Trophoblast cell (in vitro differentiated cells and primary cell): ENCODE measurements around the gene PDHX.

Experiments
- DNase-seq, 2 donors: peaks; one replicate each; pipeline ENCODE4 v3.0.0-alpha.2; 2016
- H2AFZ ChIP-seq: 2 replicates; pipeline ENCODE4 v1.6.1; 2013; ENCODE audit warnings: low read length, moderate library complexity, mild to moderate bottlenecking; ENCODE audit not compliant: insufficient read depth, poor library complexity
- H2AK5ac ChIP-seq: 2 replicates; pipeline ENCODE4 v1.6.1; 2013; ENCODE audit warnings: mild to moderate bottlenecking, low read length
- H2BK120ac ChIP-seq: 2 replicates; pipeline ENCODE4 v1.6.1; 2013; ENCODE audit warnings: low read length, mild to moderate bottlenecking, moderate library complexity; ENCODE audit not compliant: insufficient read depth, poor library complexity
- H2BK12ac ChIP-seq: 2 replicates; pipeline ENCODE4 v1.6.1; 2013; ENCODE audit warnings: mild to moderate bottlenecking, low read length, moderate library complexity
- H2BK5ac ChIP-seq: 2 replicates; pipeline ENCODE4 v1.6.1; 2013; ENCODE audit warnings: low read length, low read depth, moderate library complexity, mild to moderate bottlenecking; ENCODE audit not compliant: poor library complexity
- H3K14ac ChIP-seq: 2 replicates; pipeline ENCODE4 v1.6.1; 2013; ENCODE audit warnings: mild to moderate bottlenecking, low read length
- H3K18ac ChIP-seq: 2 replicates; pipeline ENCODE4 v1.6.1; 2013; ENCODE audit warnings: mild to moderate bottlenecking, low read length
- H3K23ac ChIP-seq: 2 replicates; pipeline ENCODE4 v1.6.1; 2013; ENCODE audit warnings: low read length
- H3K27ac ChIP-seq: 2 replicates; pipeline ENCODE4 v1.5.1; 2013; ENCODE audit warnings: low read depth, mild to moderate bottlenecking, inconsistent platforms, low read length, moderate library complexity
- H3K27me3 ChIP-seq: 2 replicates; pipeline ENCODE4 v1.6.1; 2013; ENCODE audit warnings: inconsistent platforms, mild to moderate bottlenecking, low read length, moderate library complexity; ENCODE audit not compliant: insufficient read depth
- H3K36me3 ChIP-seq, 2 experiments: 1 replicate in 1 of 2; 2 replicates in 1 of 2; pipeline ENCODE4 v1.6.1; 2013; ENCODE audit warnings: low read length in 2 of 2, mild to moderate bottlenecking in 2 of 2, moderate library complexity in 1 of 2; ENCODE audit not compliant: insufficient read depth in 2 of 2, control insufficient read depth in 1 of 2
- H3K4ac ChIP-seq: 2 replicates; pipeline ENCODE4 v1.6.1; 2013; ENCODE audit warnings: low read depth, mild to moderate bottlenecking, low read length, moderate library complexity
- H3K4me1 ChIP-seq, 2 experiments: 1 replicate in 1 of 2; 2 replicates in 1 of 2; pipeline ENCODE4 v1.6.1; 2013; ENCODE audit warnings: low read length in 2 of 2, mild to moderate bottlenecking in 2 of 2, moderate library complexity in 1 of 2; ENCODE audit not compliant: insufficient read depth in 2 of 2, control insufficient read depth in 1 of 2
- H3K4me2 ChIP-seq: 2 replicates; pipeline ENCODE4 v1.6.1; 2013; ENCODE audit warnings: inconsistent platforms, mild to moderate bottlenecking, low read length, moderate library complexity
- H3K4me3 ChIP-seq: 2 replicates; pipeline ENCODE4 v1.5.1; 2013; ENCODE audit warnings: mild to moderate bottlenecking, low read depth, low read length, inconsistent platforms
- H3K79me1 ChIP-seq: one replicate; pipeline ENCODE4 v1.6.1; 2013; ENCODE audit warnings: low read length
- H3K79me2 ChIP-seq: 2 replicates; pipeline ENCODE4 v1.6.1; 2013; ENCODE audit warnings: low read length, mild to moderate bottlenecking; ENCODE audit not compliant: control insufficient read depth, insufficient read depth, poor library complexity
- H3K9ac ChIP-seq: 2 replicates; pipeline ENCODE4 v1.6.1; 2013; ENCODE audit warnings: mild to moderate bottlenecking, low read length
- H3K9me3 ChIP-seq: 2 replicates; pipeline ENCODE4 v1.6.1; 2013; ENCODE audit warnings: low read depth, mild to moderate bottlenecking, control low read depth, inconsistent platforms, low read length; ENCODE audit not compliant: insufficient read depth
- H4K12ac ChIP-seq: 2 replicates; pipeline ENCODE4 v1.6.1; 2013; ENCODE audit warnings: low read depth, mild to moderate bottlenecking, low read length, moderate library complexity
- H4K8ac ChIP-seq: 2 replicates; pipeline ENCODE4 v1.6.1; 2013; ENCODE audit warnings: low read depth, mild to moderate bottlenecking, low read length, moderate library complexity
- H4K91ac ChIP-seq: one replicate; pipeline ENCODE4 v1.6.1; 2013; ENCODE audit warnings: low read depth, mild to moderate bottlenecking, low read length, moderate library complexity
- WGBS: extraction: QIAGEN DNeasy Blood & Tissue Kit; methylation state at CpG from one replicate; pipeline ENCODE4 v1.1.7; 2013; ENCODE audit warnings: missing lambda C conversion rate; ENCODE audit not compliant: insufficient read length, insufficient coverage; ENCODE audit errors: extremely low coverage; 5-methylcytosine and 5-hydroxymethylcytosine counted together

The PDHX gene

GRCh38 chr11:35031867-35032266 is 115.4 kb downstream of the PDHX start:
- Histone ChIP-seq H4K12ac (no peak overlapping the region), H2AK5ac (no peak overlapping the region), H3K27me3 (no peaks in the 10 kb centered on the region), H4K8ac (no peak overlapping the region), H3K18ac (no peak overlapping the region), H3K9ac (no peak overlapping the region), H3K4ac (no peak overlapping the region), H3K4me2 (no peak overlapping the region), H2BK12ac (no peak overlapping the region), H3K4me1 (peaks cover 28 to 34% of the 10 kb centered on the region in 2 experiments), H3K79me1 (peaks cover 24% of the 10 kb centered on the region), H3K79me2 (no peaks in the 10 kb centered on the region), H4K91ac (no peak overlapping the region), H3K23ac (no peak overlapping the region), H2AFZ (no peak overlapping the region), H2BK120ac (peak overlapping the region; percentile 47), H3K14ac (no peak overlapping the region), H3K9me3 (no peaks in the 10 kb centered on the region), H3K36me3 (no peaks in the 10 kb centered on the region), H3K27ac (peak overlapping the region; percentile 77), H2BK5ac (no peak overlapping the region), H3K4me3 (no peak overlapping the region)
- no CpG with 5 or more reads among the region's 1 CpG for WGBS
- peak; percentile 86 to 96 for DNase-seq

DNA sequence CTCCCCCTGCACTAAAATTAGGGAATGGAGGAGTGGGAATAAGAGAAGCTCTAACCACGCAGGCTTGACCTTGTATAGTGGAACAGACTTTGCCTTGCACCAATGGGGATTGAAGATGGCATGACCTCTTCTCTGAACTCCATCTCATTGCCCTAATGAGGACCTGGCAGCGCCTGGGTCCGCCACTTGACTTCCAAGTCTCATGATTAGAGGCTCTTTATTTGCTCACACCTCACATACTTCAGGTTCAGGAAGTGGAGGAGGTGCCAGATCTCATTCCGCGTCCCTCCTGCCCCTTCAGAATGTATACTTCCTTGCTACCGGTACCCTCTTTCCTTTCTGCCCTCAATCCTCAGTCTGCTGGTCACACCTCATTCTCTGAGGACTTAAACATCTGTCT is 116.6 kb downstream of the PDHX start:
- peak overlapping the region; percentile 90 for H2AK5ac ChIP-seq
- H2BK12ac ChIP-seq = peak overlapping the region; percentile 98
- peaks cover 29 to 37% of the 10 kb centered on the region in 2 experiments for H3K4me1 ChIP-seq
- DNase-seq = peak in 1 of 2 donors; percentile 17
- H2BK120ac ChIP-seq = peak overlapping the region; percentile 91
- H3K79me1 ChIP-seq = peaks cover 28% of the 10 kb centered on the region
- peak overlapping the region; percentile 50 for H3K4ac ChIP-seq
- H3K14ac ChIP-seq = peak overlapping the region; percentile 68
- no peak overlapping the region for H3K9ac ChIP-seq
- H3K18ac ChIP-seq = peak overlapping the region; percentile 96
- no peak overlapping the region for H3K23ac ChIP-seq
- H3K4me2 ChIP-seq = no peak overlapping the region
- no peaks in the 10 kb centered on the region for H3K36me3 ChIP-seq
- H3K9me3 ChIP-seq = no peaks in the 10 kb centered on the region
- H2BK5ac ChIP-seq = peak overlapping the region; percentile 81
- no peaks in the 10 kb centered on the region for H3K79me2 ChIP-seq
- peak overlapping the region; percentile 90 for H4K91ac ChIP-seq
- H3K27me3 ChIP-seq = no peaks in the 10 kb centered on the region
- peak overlapping the region; percentile 82 for H4K8ac ChIP-seq
- H3K27ac ChIP-seq = peak overlapping the region; percentile 77
- H3K4me3 ChIP-seq = no peak overlapping the region
- H4K12ac ChIP-seq = no peak overlapping the region
- no CpG with 5 or more reads among the region's 6 CpGs for WGBS
- peak overlapping the region; percentile 46 for H2AFZ ChIP-seq

GRCh38 chr11:35034401-35034800 is 118.0 kb downstream of the PDHX start:
- no peaks in the 10 kb centered on the region for H3K36me3 ChIP-seq
- H2AK5ac ChIP-seq = no peak overlapping the region
- no peak overlapping the region for H2BK5ac ChIP-seq
- no peak overlapping the region for H3K9ac ChIP-seq
- DNase-seq = peak in 1 of 2 donors; percentile 26
- H3K79me2 ChIP-seq = no peaks in the 10 kb centered on the region
- no peak overlapping the region for H4K91ac ChIP-seq
- no peak overlapping the region for H2BK120ac ChIP-seq
- peaks cover 28% of the 10 kb centered on the region for H3K79me1 ChIP-seq
- H3K23ac ChIP-seq = no peak overlapping the region
- H4K8ac ChIP-seq = no peak overlapping the region
- H3K4me3 ChIP-seq = no peak overlapping the region
- no peak overlapping the region for H4K12ac ChIP-seq
- no peak overlapping the region for H3K27ac ChIP-seq
- H3K27me3 ChIP-seq = no peaks in the 10 kb centered on the region
- no peak overlapping the region for H3K14ac ChIP-seq
- H2BK12ac ChIP-seq = peak overlapping the region; percentile 2
- no CpG with 5 or more reads among the region's 3 CpGs for WGBS
- no peaks in the 10 kb centered on the region for H3K9me3 ChIP-seq
- no peak overlapping the region for H3K4ac ChIP-seq
- no peak overlapping the region for H3K4me2 ChIP-seq
- no peak overlapping the region for H3K18ac ChIP-seq
- H2AFZ ChIP-seq = no peak overlapping the region
- H3K4me1 ChIP-seq = peaks cover 29 to 41% of the 10 kb centered on the region in 2 experiments

DNA sequence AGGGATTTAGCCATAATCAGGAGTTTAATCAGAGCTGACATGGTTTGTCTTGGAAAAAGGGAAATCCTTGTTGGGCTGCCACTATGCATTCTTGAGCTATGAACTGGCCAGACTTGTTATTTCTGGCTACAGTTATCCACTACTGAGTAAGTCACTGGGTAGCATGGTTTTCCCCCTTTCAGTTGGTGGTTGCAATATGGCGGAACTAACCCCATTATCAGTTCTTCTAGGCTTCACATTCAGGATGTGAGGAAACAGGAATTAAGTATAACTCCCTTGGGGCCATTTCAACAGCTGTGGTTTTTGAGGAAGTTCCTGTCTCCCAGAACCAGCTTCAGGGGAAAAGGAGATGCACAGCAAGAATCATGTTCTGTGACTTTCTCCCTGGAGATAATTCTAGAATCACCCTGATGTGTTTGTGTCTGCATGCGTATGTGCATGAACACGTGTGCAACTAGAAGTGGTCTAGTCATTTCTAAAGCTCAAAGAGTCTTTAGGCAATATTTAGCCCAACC is 119.5 kb downstream of the PDHX start:
- Histone ChIP-seq H4K12ac (no peak overlapping the region), H2BK12ac (no peak overlapping the region), H3K36me3 (no peaks in the 10 kb centered on the region), H2BK120ac (no peak overlapping the region), H3K23ac (no peak overlapping the region), H2AK5ac (no peak overlapping the region), H3K79me1 (peaks cover 25% of the 10 kb centered on the region), H3K18ac (no peak overlapping the region), H3K4me3 (no peak overlapping the region), H3K27me3 (no peaks in the 10 kb centered on the region), H3K4ac (no peak overlapping the region), H2AFZ (no peak overlapping the region), H3K4me2 (peak overlapping the region; percentile 8), H3K79me2 (no peaks in the 10 kb centered on the region), H3K27ac (peak overlapping the region; percentile 88), H4K8ac (no peak overlapping the region), H3K14ac (no peak overlapping the region), H2BK5ac (peak overlapping the region; percentile 18), H4K91ac (no peak overlapping the region), H3K9me3 (no peaks in the 10 kb centered on the region), H3K9ac (no peak overlapping the region), H3K4me1 (peaks cover 22 to 39% of the 10 kb centered on the region in 2 experiments)
- no CpG with 5 or more reads among the region's 3 CpGs for WGBS
- DNase-seq = peak; percentile 74 to 88
